IMR-90 (cell line): ENCODE data around the gene ENPP7. TPM values are rescaled to one million over a fixed set of nuclear protein-coding genes. Genes with fewer than 3 reads are reported as not detected.

Experiments used
- ATAC-seq: fragments of 200-7000 bp; cut with Tn5 transposase; 2 replicates; pipeline ENCODE4 v1.9.1; 2020; ENCODE audit warnings: low read depth, mild to moderate bottlenecking, moderate library complexity
- BruUV-seq: library from RNA; stranded (reverse); fragments of 400-500 nt; replicated peaks from 2 replicates; lab custom pipeline; 2021; lab: Mats Ljungman, UMichigan
- CTCF ChIA-PET: fragments of 300-600 bp; formaldehyde crosslinking; extraction: SDS; loops from one replicate; lab custom pipeline; 2021; ENCODE audit warnings: antibody characterized with exemption; lab: Yijun Ruan, JAX
- POLR2A ChIA-PET: fragments of 300-600 bp; sonication (Branson Sonifier 250); formaldehyde crosslinking; loops from one replicate; lab custom pipeline; 2022; ENCODE audit warnings: antibody characterized with exemption; ENCODE audit not compliant: unreplicated experiment; lab: Charles Lee
- DNase-seq: peaks from one replicate; pipeline ENCODE4 v3.0.0; 2013
- H2AFZ ChIP-seq: replicated peaks from 2 replicates; pipeline ENCODE3; 2013; ENCODE audit warnings: low read length, mild to moderate bottlenecking; ENCODE audit not compliant: poor library complexity
- H2AK5ac ChIP-seq: 2 replicates; pipeline ENCODE4 v1.6.1; 2013; ENCODE audit warnings: low read depth, low read length, inconsistent platforms
- H2AK9ac ChIP-seq: replicated peaks from 2 replicates; pipeline ENCODE3; 2013; ENCODE audit warnings: mild to moderate bottlenecking, low read depth, low read length, moderate library complexity; ENCODE audit not compliant: poor library complexity
- H2BK120ac ChIP-seq: 2 replicates; pipeline ENCODE4 v1.6.1; 2013; ENCODE audit warnings: low read depth, low read length, inconsistent platforms
- H2BK15ac ChIP-seq: 3 replicates; pipeline ENCODE4 v1.6.1; 2013; ENCODE audit warnings: low read depth, low read length, inconsistent platforms
- H2BK20ac ChIP-seq: 2 replicates; pipeline ENCODE4 v1.6.1; 2013; ENCODE audit warnings: low read depth, mild to moderate bottlenecking, inconsistent platforms, low read length, moderate library complexity
- H2BK5ac ChIP-seq: 2 replicates; pipeline ENCODE4 v1.6.1; 2013; ENCODE audit warnings: mild to moderate bottlenecking, low read depth, low read length, inconsistent platforms; ENCODE audit not compliant: poor library complexity, severe bottlenecking
- H3K14ac ChIP-seq: replicated peaks from 2 replicates; pipeline ENCODE4 v1.6.1; 2013; ENCODE audit warnings: low read depth, low read length, inconsistent platforms
- H3K18ac ChIP-seq: 2 replicates; pipeline ENCODE4 v1.6.1; 2013; ENCODE audit warnings: low read depth, low read length, control low read depth
- H3K23ac ChIP-seq: 2 replicates; pipeline ENCODE4 v1.6.1; 2013; ENCODE audit warnings: low read depth, low read length, inconsistent platforms
- H3K27ac ChIP-seq: 2 replicates; pipeline ENCODE4 v1.5.1; 2013; ENCODE audit warnings: mild to moderate bottlenecking, control low read depth, low read length; ENCODE audit not compliant: insufficient read depth
- H3K27me3 ChIP-seq: 2 replicates; pipeline ENCODE4 v1.6.1; 2013; ENCODE audit warnings: low read length; ENCODE audit not compliant: control insufficient read depth, insufficient read depth
- H3K36me3 ChIP-seq: 2 replicates; pipeline ENCODE4 v1.6.1; 2013; ENCODE audit warnings: low read length, mixed read lengths; ENCODE audit not compliant: control insufficient read depth, insufficient read depth
- H3K4ac ChIP-seq: 2 replicates; pipeline ENCODE4 v1.6.1; 2013; ENCODE audit warnings: low read depth, low read length, inconsistent platforms
- H3K4me1 ChIP-seq: 2 replicates; pipeline ENCODE4 v1.6.1; 2013; ENCODE audit warnings: low read length, mixed read lengths; ENCODE audit not compliant: control insufficient read depth, insufficient read depth
- H3K4me2 ChIP-seq: 2 replicates; pipeline ENCODE4 v1.6.1; 2013; ENCODE audit warnings: low read depth, mild to moderate bottlenecking, control low read depth, low read length, moderate library complexity
- H3K4me3 ChIP-seq: 2 replicates; pipeline ENCODE4 v1.5.1; 2013; ENCODE audit warnings: low read depth, mild to moderate bottlenecking, control low read depth, low read length, moderate library complexity; ENCODE audit not compliant: insufficient read depth
- H3K56ac ChIP-seq: 2 replicates; pipeline ENCODE4 v1.6.1; 2013; ENCODE audit warnings: low read length, inconsistent platforms; ENCODE audit not compliant: insufficient read depth; ENCODE audit errors: extremely low read depth
- H3K79me1 ChIP-seq, 2 experiments: 2 replicates each; pipeline ENCODE4 v1.6.1; 2013; ENCODE audit warnings: low read length in 2 of 2, inconsistent platforms in 1 of 2, low read depth in 1 of 2
- H3K9ac ChIP-seq: 2 replicates; pipeline ENCODE4 v1.6.1; 2013; ENCODE audit warnings: low read depth, low read length, control low read depth
- H3K9me1 ChIP-seq: 2 replicates; pipeline ENCODE4 v1.6.1; 2013; ENCODE audit warnings: low read length, inconsistent platforms; ENCODE audit not compliant: insufficient read depth
- H3K9me3 ChIP-seq: 2 replicates; pipeline ENCODE4 v1.6.1; 2013; ENCODE audit warnings: low read length; ENCODE audit not compliant: control insufficient read depth, insufficient read depth
- H4K20me1 ChIP-seq: 2 replicates; pipeline ENCODE4 v1.6.1; 2013; ENCODE audit warnings: low read length, inconsistent platforms; ENCODE audit not compliant: insufficient read depth
- H4K5ac ChIP-seq: 2 replicates; pipeline ENCODE4 v1.6.1; 2013; ENCODE audit warnings: mild to moderate bottlenecking, low read depth, low read length, control low read depth
- H4K8ac ChIP-seq, 2 experiments: 2 replicates each; pipeline ENCODE4 v1.6.1; 2013; ENCODE audit warnings: low read depth in 2 of 2, low read length in 2 of 2, control low read depth in 1 of 2, inconsistent platforms in 1 of 2
- H4K91ac ChIP-seq: 2 replicates; pipeline ENCODE4 v1.6.1; 2013; ENCODE audit warnings: low read depth, low read length, inconsistent platforms; ENCODE audit not compliant: insufficient read depth
- BHLHE40 ChIP-seq: fragments of 150-350 bp; IDR thresholded peaks from 2 replicates; pipeline ENCODE4 v1.6.1; 2016; ENCODE audit warnings: mild to moderate bottlenecking, low read depth, low read length
- CEBPB ChIP-seq: IDR thresholded peaks from 2 replicates; pipeline ENCODE4 v1.6.1; 2012; ENCODE audit warnings: low read depth, low read length, improper control_type of control experiment
- MAFK ChIP-seq: IDR thresholded peaks from 2 replicates; pipeline ENCODE4 v1.6.1; 2012; ENCODE audit warnings: low read depth, low read length, improper control_type of control experiment
- MAZ ChIP-seq: IDR thresholded peaks from 2 replicates; pipeline ENCODE4 v1.6.1; 2012; ENCODE audit warnings: low read depth, mild to moderate bottlenecking, low read length, improper control_type of control experiment, moderate library complexity, borderline replicate concordance
- RFX5 ChIP-seq: IDR thresholded peaks from 2 replicates; pipeline ENCODE4 v1.8.0; 2012; ENCODE audit warnings: low read depth, mild to moderate bottlenecking, low read length, moderate library complexity
- SMC3 ChIP-seq: fragments of 150-350 bp; IDR thresholded peaks from 2 replicates; pipeline ENCODE4 v1.6.1; 2016; ENCODE audit warnings: low read depth, mild to moderate bottlenecking, antibody characterized with exemption, low read length, moderate library complexity
- WGBS, 2 experiments: methylation state at CpG; one replicate each; pipeline versions ENCODE4 v1.1.5 to v1.1.7; 2013; ENCODE audit warnings: missing lambda C conversion rate in 2 of 2; ENCODE audit not compliant: insufficient read length in 1 of 2; ENCODE audit errors: extremely low coverage in 2 of 2; 5-methylcytosine and 5-hydroxymethylcytosine counted together
- dilution Hi-C: fragments of 300-500 bp; cut with HindIII; formaldehyde crosslinking; loops from one replicate; pipeline ENCODE4 v1.14.3; 2018; ENCODE audit warnings: low sequenced_read_pairs; ENCODE audit not compliant: unreplicated experiment
- in situ Hi-C: fragments of 300-500 bp; cut with MboI; formaldehyde crosslinking; loops from 3 replicates; pipeline ENCODE4 v1.14.3; 2019; ENCODE audit warnings: low sequenced_read_pairs, inconsistent platforms, mixed read lengths
- intact Hi-C: fragments of 100-400 bp; cut with micrococcal nuclease; formaldehyde crosslinking; loops from 2 replicates; pipeline ENCODE4 v1.10.0; 2022
- polyA plus RNA-seq, 3 experiments: library from polyadenylated mRNA; depleted of rRNA; stranded (reverse); fragments of >200 nt; gene quantifications; 2 replicates each; pipeline ENCODE4 v1.2.3, GENCODE V29; 2012; ENCODE audit warnings: low replicate concordance in 1 of 3
- total RNA-seq: library from RNA; depleted of rRNA; stranded (reverse); fragments of >200 nt; gene quantifications from 2 replicates; pipeline ENCODE4 v1.2.3, GENCODE V29; 2012
- TF ChIP-seq, protein P1 (sequence below): fragments of 150-350 bp; IDR thresholded peaks from 2 replicates; pipeline ENCODE4 v1.6.1; 2017; ENCODE audit warnings: mild to moderate bottlenecking, antibody characterized with exemption, low read length, low read depth
- TF ChIP-seq, protein P2 (sequence below): conservative IDR thresholded peaks from 2 replicates; pipeline ENCODE4 v1.5.1; 2012; ENCODE audit warnings: mild to moderate bottlenecking, low read depth, low read length, improper control_type of control experiment
- TF ChIP-seq, protein P3 (sequence below): fragments of 150-350 bp; IDR thresholded peaks from 2 replicates; pipeline ENCODE4 v1.6.1; 2016; ENCODE audit warnings: low read depth, mild to moderate bottlenecking, low read length, moderate library complexity, borderline replicate concordance

The ENPP7 gene
- total and polyA plus RNA-seq, 2 of the 4 experiments (the other 2 are of a cell fraction), result not detected

DNA sequence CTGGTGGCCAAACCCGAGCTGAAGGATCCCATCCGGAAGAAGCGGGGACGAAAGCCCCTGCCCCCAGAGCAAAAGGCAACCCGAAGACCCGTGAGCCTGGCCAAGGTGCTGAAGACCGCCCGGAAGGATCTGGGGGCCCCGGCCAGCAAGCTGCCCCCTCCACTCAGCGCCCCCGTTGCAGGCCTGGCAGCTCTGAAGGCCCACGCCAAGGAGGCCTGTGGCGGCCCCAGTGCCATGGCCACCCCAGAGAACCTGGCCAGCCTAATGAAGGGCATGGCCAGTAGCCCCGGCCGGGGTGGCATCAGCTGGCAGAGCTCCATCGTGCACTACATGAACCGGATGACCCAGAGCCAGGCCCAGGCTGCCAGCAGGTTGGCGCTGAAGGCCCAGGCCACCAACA lies 53.1 kb downstream of the ENPP7 start:
- Histone ChIP-seq H2AK9ac (no peak overlapping the region), H3K79me1 (no peaks in the 10 kb centered on the region; a peak in 1 of 4 replicates), H3K18ac (no peak overlapping the region), H2AK5ac (no peak overlapping the region), H3K9me1 (no peaks in the 10 kb centered on the region), H3K23ac (no peak overlapping the region), H2BK5ac (no peak overlapping the region), H3K36me3 (peaks cover 4% of the 10 kb centered on the region), H4K5ac (no peak overlapping the region), H3K9me3 (no peaks in the 10 kb centered on the region), H3K27me3 (peaks cover 9% of the 10 kb centered on the region), H3K9ac (no peak overlapping the region), H3K4me1 (no peaks in the 10 kb centered on the region; the same call in 1 of the 2 replicates), H3K4me3 (no peak overlapping the region), H3K14ac (no peak overlapping the region), H3K4ac (no peak overlapping the region), H4K8ac (no peak overlapping the region), H2BK20ac (no peak overlapping the region), H4K91ac (no peak overlapping the region), H4K20me1 (peaks cover 8% of the 10 kb centered on the region; the same call in 1 of the 2 replicates), H2BK120ac (no peak overlapping the region), H2AFZ (no peak overlapping the region), H3K27ac (no peak overlapping the region), H3K56ac (no peak overlapping the region), H2BK15ac (no peak overlapping the region), H3K4me2 (no peak overlapping the region)
- WGBS, 2 experiments, result 97% methylated on average over 10 of the region's 18 CpGs; no CpG with 5 or more reads in 1 of the 2 experiments
- DNase-seq (no peak), ATAC-seq (no peak)
- CTCF ChIA-PET, result no interaction called here
- in situ Hi-C loops, result loop anchor here (10.0 kb wide), 1 partner anchor 131 kb away; no protein-coding TSS in a partner anchor
- BruUV-seq, result no TSS peak
- POLR2A ChIA-PET, result no interaction called here
- intact Hi-C loops, result no loop called here
- no peak for TF ChIP-seq MAZ
- TF ChIP-seq, protein P1, sequence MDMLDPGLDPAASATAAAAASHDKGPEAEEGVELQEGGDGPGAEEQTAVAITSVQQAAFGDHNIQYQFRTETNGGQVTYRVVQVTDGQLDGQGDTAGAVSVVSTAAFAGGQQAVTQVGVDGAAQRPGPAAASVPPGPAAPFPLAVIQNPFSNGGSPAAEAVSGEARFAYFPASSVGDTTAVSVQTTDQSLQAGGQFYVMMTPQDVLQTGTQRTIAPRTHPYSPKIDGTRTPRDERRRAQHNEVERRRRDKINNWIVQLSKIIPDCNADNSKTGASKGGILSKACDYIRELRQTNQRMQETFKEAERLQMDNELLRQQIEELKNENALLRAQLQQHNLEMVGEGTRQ, result no peak
- TF ChIP-seq CEBPB, result no peak
- TF ChIP-seq MAFK, result no peak
- no peak for TF ChIP-seq RFX5
- TF ChIP-seq, protein P2, sequence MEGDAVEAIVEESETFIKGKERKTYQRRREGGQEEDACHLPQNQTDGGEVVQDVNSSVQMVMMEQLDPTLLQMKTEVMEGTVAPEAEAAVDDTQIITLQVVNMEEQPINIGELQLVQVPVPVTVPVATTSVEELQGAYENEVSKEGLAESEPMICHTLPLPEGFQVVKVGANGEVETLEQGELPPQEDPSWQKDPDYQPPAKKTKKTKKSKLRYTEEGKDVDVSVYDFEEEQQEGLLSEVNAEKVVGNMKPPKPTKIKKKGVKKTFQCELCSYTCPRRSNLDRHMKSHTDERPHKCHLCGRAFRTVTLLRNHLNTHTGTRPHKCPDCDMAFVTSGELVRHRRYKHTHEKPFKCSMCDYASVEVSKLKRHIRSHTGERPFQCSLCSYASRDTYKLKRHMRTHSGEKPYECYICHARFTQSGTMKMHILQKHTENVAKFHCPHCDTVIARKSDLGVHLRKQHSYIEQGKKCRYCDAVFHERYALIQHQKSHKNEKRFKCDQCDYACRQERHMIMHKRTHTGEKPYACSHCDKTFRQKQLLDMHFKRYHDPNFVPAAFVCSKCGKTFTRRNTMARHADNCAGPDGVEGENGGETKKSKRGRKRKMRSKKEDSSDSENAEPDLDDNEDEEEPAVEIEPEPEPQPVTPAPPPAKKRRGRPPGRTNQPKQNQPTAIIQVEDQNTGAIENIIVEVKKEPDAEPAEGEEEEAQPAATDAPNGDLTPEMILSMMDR, result no peak
- TF ChIP-seq BHLHE40, result no peak
- TF ChIP-seq, protein P3, sequence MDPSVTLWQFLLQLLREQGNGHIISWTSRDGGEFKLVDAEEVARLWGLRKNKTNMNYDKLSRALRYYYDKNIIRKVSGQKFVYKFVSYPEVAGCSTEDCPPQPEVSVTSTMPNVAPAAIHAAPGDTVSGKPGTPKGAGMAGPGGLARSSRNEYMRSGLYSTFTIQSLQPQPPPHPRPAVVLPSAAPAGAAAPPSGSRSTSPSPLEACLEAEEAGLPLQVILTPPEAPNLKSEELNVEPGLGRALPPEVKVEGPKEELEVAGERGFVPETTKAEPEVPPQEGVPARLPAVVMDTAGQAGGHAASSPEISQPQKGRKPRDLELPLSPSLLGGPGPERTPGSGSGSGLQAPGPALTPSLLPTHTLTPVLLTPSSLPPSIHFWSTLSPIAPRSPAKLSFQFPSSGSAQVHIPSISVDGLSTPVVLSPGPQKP, result no peak
- no peak for TF ChIP-seq SMC3
- dilution Hi-C loops, result no loop called here
